Superior temporal gyrus (tissue), 1 donor: ENCODE data around the gene EIF3J.

Experiments used
- DNase-seq: peaks from one replicate; pipeline ENCODE4 v3.0.0-alpha.2; 2016; ENCODE audit errors: extremely low spot score

The EIF3J gene

GRCh38 chr15:44536962-44537734, at the start of gene EIF3J:
Gene EIF3J (plus strand): TSS chr15:44537147. CDS start chr15:44537195, 48 bp downstream.
- DNase-seq = peak; percentile 94

GRCh38 chr15:44489464-44489863, 47.5 kb upstream of the EIF3J start:
- DNase-seq = no peak

- no peak for DNase-seq
Observed at GRCh38 chr15:44490622-44491021, 46.3 kb upstream of the EIF3J start.

GRCh38 chr15:44492040-44492439, 44.9 kb upstream of the EIF3J start:
- no peak for DNase-seq

- DNase-seq = no peak
Observed at GRCh38 chr15:44492672-44493071, 44.3 kb upstream of the EIF3J start.

- no peak for DNase-seq
Observed at GRCh38 chr15:44495562-44495961, 41.4 kb upstream of the EIF3J start.

- DNase-seq = no peak
Observed at GRCh38 chr15:44500555-44500954, 36.4 kb upstream of the EIF3J start.

- peak; percentile 78 for DNase-seq
Observed at GRCh38 chr15:44501768-44502366, 35.1 kb upstream of the EIF3J start.

GRCh38 chr15:44516436-44516835, 20.5 kb upstream of the EIF3J start:
- DNase-seq = peak; percentile 6

- DNase-seq = no peak
Observed at GRCh38 chr15:44519537-44519936, 17.4 kb upstream of the EIF3J start.

- DNase-seq = peak; percentile 33
Observed at GRCh38 chr15:44525018-44525417, 11.9 kb upstream of the EIF3J start.

GRCh38 chr15:44527241-44527640, 9.7 kb upstream of the EIF3J start:
- peak; percentile 53 for DNase-seq

GRCh38 chr15:44529864-44530604, 6.9 kb upstream of the EIF3J start:
- peak; percentile 13 for DNase-seq

- no peak for DNase-seq
Observed at GRCh38 chr15:44530653-44531052, 6.3 kb upstream of the EIF3J start.

GRCh38 chr15:44532275-44532674, 4.7 kb upstream of the EIF3J start:
- peak; percentile 3 for DNase-seq

- DNase-seq = peak; percentile 2
Observed at GRCh38 chr15:44532689-44533088, 4.3 kb upstream of the EIF3J start.

GRCh38 chr15:44535092-44535491, 1.9 kb upstream of the EIF3J start:
- peak; percentile 2 for DNase-seq

GRCh38 chr15:44535523-44536301, 1.2 kb upstream of the EIF3J start:
- DNase-seq = peak; percentile 63

- DNase-seq = peak; percentile 86
Observed at GRCh38 chr15:44536302-44536961, 515 bp upstream of the EIF3J start.

GRCh38 chr15:44537735-44538240, 841 bp downstream of the EIF3J start:
- DNase-seq = peak; percentile 21
